ENCODE measurements around the gene E2F4.

Gene E2F4

DNA sequence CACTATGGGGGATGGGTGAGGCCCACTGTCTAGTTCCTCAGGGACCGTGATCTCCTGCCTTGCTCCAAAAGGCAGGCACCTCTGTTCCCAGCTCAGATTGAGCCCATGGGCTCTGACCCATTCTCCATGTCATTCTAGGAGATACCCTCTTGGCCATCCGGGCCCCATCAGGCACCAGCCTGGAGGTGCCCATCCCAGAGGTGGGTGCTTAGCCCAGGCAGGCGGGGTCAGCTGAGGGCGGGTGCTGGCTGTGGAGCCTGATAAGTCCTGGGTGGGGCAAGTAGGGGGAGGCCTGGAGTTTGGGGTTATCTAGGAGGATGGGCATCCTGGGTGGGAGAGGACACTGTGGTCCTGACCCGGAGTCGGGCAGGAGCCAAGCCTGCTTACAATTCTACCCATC lies 2.3 kb downstream of the E2F4 start:
- ATAC-seq, result no peak
- TF ChIP-seq ZNF8 (CRISPR knock-in tag; IDR thresholded peaks at IDR 0.05), result no peak
- no peak for TF ChIP-seq ISL1 (CRISPR knock-in tag; IDR thresholded peaks at IDR 0.05)
- no peak for TF ChIP-seq TOX (CRISPR knock-in tag; IDR thresholded peaks at IDR 0.05; ENCODE audit: borderline replicate concordance)
- no peak for TF ChIP-seq PPARA (CRISPR knock-in tag; IDR thresholded peaks at IDR 0.05; ENCODE audit: borderline replicate concordance)
- no peak for TF ChIP-seq ZNF565 (CRISPR knock-in tag; conservative IDR thresholded peaks at IDR 0.05; ENCODE audit: low read depth)
- TF ChIP-seq, protein P1, sequence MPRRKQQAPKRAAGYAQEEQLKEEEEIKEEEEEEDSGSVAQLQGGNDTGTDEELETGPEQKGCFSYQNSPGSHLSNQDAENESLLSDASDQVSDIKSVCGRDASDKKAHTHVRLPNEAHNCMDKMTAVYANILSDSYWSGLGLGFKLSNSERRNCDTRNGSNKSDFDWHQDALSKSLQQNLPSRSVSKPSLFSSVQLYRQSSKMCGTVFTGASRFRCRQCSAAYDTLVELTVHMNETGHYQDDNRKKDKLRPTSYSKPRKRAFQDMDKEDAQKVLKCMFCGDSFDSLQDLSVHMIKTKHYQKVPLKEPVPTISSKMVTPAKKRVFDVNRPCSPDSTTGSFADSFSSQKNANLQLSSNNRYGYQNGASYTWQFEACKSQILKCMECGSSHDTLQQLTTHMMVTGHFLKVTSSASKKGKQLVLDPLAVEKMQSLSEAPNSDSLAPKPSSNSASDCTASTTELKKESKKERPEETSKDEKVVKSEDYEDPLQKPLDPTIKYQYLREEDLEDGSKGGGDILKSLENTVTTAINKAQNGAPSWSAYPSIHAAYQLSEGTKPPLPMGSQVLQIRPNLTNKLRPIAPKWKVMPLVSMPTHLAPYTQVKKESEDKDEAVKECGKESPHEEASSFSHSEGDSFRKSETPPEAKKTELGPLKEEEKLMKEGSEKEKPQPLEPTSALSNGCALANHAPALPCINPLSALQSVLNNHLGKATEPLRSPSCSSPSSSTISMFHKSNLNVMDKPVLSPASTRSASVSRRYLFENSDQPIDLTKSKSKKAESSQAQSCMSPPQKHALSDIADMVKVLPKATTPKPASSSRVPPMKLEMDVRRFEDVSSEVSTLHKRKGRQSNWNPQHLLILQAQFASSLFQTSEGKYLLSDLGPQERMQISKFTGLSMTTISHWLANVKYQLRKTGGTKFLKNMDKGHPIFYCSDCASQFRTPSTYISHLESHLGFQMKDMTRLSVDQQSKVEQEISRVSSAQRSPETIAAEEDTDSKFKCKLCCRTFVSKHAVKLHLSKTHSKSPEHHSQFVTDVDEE (CRISPR knock-in tag; IDR thresholded peaks at IDR 0.05), result no peak
- TF ChIP-seq ZFP30 (CRISPR knock-in tag; IDR thresholded peaks at IDR 0.05), result no peak
- TF ChIP-seq ESRRG (CRISPR knock-in tag; IDR thresholded peaks at IDR 0.05), result no peak
- no peak for TF ChIP-seq RARB (CRISPR knock-in tag; IDR thresholded peaks at IDR 0.05)
- TF ChIP-seq, protein P2, sequence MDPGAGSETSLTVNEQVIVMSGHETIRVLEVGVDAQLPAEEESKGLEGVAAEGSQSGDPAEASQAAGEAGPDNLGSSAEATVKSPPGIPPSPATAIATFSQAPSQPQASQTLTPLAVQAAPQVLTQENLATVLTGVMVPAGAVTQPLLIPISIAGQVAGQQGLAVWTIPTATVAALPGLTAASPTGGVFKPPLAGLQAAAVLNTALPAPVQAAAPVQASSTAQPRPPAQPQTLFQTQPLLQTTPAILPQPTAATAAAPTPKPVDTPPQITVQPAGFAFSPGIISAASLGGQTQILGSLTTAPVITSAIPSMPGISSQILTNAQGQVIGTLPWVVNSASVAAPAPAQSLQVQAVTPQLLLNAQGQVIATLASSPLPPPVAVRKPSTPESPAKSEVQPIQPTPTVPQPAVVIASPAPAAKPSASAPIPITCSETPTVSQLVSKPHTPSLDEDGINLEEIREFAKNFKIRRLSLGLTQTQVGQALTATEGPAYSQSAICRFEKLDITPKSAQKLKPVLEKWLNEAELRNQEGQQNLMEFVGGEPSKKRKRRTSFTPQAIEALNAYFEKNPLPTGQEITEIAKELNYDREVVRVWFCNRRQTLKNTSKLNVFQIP (CRISPR knock-in tag; IDR thresholded peaks at IDR 0.05; ENCODE audit: borderline replicate concordance, low read depth), result no peak
- TF ChIP-seq ZNF70 (CRISPR knock-in tag; IDR thresholded peaks at IDR 0.05), result no peak
- TF ChIP-seq, protein P3, sequence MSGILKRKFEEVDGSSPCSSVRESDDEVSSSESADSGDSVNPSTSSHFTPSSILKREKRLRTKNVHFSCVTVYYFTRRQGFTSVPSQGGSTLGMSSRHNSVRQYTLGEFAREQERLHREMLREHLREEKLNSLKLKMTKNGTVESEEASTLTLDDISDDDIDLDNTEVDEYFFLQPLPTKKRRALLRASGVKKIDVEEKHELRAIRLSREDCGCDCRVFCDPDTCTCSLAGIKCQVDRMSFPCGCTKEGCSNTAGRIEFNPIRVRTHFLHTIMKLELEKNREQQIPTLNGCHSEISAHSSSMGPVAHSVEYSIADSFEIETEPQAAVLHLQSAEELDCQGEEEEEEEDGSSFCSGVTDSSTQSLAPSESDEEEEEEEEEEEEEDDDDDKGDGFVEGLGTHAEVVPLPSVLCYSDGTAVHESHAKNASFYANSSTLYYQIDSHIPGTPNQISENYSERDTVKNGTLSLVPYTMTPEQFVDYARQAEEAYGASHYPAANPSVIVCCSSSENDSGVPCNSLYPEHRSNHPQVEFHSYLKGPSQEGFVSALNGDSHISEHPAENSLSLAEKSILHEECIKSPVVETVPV (CRISPR knock-in tag; IDR thresholded peaks at IDR 0.05), result no peak
- TF ChIP-seq CSDC2 (CRISPR knock-in tag; IDR thresholded peaks at IDR 0.05), result no peak
- no peak for TF ChIP-seq BACH2 (CRISPR knock-in tag; IDR thresholded peaks at IDR 0.05; ENCODE audit: borderline replicate concordance)
- TF ChIP-seq, protein P4, sequence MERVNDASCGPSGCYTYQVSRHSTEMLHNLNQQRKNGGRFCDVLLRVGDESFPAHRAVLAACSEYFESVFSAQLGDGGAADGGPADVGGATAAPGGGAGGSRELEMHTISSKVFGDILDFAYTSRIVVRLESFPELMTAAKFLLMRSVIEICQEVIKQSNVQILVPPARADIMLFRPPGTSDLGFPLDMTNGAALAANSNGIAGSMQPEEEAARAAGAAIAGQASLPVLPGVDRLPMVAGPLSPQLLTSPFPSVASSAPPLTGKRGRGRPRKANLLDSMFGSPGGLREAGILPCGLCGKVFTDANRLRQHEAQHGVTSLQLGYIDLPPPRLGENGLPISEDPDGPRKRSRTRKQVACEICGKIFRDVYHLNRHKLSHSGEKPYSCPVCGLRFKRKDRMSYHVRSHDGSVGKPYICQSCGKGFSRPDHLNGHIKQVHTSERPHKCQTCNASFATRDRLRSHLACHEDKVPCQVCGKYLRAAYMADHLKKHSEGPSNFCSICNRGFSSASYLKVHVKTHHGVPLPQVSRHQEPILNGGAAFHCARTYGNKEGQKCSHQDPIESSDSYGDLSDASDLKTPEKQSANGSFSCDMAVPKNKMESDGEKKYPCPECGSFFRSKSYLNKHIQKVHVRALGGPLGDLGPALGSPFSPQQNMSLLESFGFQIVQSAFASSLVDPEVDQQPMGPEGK (CRISPR knock-in tag; IDR thresholded peaks at IDR 0.05; ENCODE audit: borderline replicate concordance), result no peak

DNA sequence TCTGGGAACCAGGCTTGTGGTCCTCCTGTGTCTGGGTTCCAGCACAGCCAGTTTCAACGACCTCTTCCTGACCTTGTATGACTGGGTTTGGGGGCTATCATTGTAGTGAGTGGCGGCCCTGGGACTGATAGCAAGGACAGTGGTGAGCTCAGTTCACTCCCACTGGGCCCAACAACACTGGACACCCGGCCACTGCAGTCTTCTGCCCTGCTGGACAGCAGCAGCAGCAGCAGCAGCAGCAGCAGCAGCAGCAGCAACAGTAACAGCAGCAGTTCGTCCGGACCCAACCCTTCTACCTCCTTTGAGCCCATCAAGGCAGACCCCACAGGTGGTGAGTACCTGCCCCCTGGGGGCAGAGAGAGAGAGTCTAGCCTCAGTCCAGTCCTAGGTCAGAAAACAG lies 3.7 kb downstream of the E2F4 start:
- ATAC-seq, result no peak
- TF ChIP-seq ZFP3 (CRISPR knock-in tag; IDR thresholded peaks at IDR 0.05) (no peak), TOX (CRISPR knock-in tag; IDR thresholded peaks at IDR 0.05; ENCODE audit: borderline replicate concordance) (no peak), SNAI2 (CRISPR knock-in tag; IDR thresholded peaks at IDR 0.05) (no peak), TCF4 (CRISPR knock-in tag; IDR thresholded peaks at IDR 0.05; ENCODE audit: borderline replicate concordance) (no peak), ZFP30 (CRISPR knock-in tag; IDR thresholded peaks at IDR 0.05) (no peak), ZNF8 (CRISPR knock-in tag; IDR thresholded peaks at IDR 0.05) (no peak), ESRRG (CRISPR knock-in tag; IDR thresholded peaks at IDR 0.05) (no peak), BACH2 (CRISPR knock-in tag; IDR thresholded peaks at IDR 0.05; ENCODE audit: borderline replicate concordance) (no peak)
- TF ChIP-seq, protein P4 (CRISPR knock-in tag; IDR thresholded peaks at IDR 0.05; ENCODE audit: borderline replicate concordance), result no peak
- TF ChIP-seq, protein P5, sequence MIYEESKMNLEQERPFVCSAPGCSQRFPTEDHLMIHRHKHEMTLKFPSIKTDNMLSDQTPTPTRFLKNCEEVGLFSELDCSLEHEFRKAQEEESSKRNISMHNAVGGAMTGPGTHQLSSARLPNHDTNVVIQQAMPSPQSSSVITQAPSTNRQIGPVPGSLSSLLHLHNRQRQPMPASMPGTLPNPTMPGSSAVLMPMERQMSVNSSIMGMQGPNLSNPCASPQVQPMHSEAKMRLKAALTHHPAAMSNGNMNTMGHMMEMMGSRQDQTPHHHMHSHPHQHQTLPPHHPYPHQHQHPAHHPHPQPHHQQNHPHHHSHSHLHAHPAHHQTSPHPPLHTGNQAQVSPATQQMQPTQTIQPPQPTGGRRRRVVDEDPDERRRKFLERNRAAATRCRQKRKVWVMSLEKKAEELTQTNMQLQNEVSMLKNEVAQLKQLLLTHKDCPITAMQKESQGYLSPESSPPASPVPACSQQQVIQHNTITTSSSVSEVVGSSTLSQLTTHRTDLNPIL (CRISPR knock-in tag; IDR thresholded peaks at IDR 0.05; ENCODE audit: low read depth), result no peak

DNA sequence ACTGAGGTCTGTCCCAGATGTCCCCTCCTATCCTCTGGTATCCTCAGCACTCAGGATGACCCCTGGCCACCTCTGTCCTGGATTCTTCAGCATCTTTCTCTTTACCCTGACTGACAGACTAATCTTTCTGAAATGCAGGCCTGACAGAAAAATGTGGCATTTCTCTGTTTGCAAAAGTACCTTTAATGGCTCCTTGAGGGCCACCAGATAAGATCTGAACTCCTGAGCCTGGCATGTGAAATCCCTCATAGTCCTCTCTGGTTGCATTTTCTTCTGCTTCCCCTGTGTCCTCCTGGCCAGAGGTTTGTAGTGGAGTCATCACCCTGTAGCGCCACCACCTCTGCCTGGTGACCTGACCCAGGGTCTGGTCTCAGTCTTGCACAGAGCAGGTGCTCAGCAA lies 4.9 kb downstream of the E2F4 start:
- TF ChIP-seq GLIS3 (CRISPR knock-in tag; IDR thresholded peaks at IDR 0.05), result no peak
- TF ChIP-seq, protein P5 (CRISPR knock-in tag; IDR thresholded peaks at IDR 0.05; ENCODE audit: low read depth), result no peak

More for the DNA sequence above, 4.9 kb downstream of the E2F4 start:
- no peak for ATAC-seq

All from SK-N-SH treated with all-trans-retinoic acid at 6 μM for 48 hours (cell line).